Inflammatory macrophage (primary cell): ENCODE measurements around the gene KCNS1.

Experiments used
- DNase-seq, 2 donors: peaks; one replicate each; pipeline ENCODE4 v3.0.0-alpha.2; 2020 to 2022

KCNS1 gene

DNA sequence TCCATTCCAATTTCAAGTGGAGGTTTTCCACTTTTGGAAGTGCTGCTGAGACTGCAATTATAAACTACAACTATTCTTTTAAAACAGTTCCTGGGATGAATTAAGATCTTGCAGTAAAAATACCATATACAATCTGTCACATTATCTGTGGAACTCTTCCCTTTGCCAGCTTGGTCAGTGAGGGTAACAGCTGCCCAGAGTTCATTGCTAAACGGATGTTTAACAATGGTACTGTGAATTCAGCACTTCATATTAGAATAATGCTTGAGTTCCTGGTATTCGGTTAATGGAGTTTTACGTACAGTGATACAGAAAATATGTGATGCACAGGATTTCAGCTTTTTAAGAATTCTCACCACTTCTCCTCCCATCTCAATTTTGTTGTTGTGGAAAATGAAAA is 51.5 kb downstream of the KCNS1 start:
- no peak for DNase-seq

DNA sequence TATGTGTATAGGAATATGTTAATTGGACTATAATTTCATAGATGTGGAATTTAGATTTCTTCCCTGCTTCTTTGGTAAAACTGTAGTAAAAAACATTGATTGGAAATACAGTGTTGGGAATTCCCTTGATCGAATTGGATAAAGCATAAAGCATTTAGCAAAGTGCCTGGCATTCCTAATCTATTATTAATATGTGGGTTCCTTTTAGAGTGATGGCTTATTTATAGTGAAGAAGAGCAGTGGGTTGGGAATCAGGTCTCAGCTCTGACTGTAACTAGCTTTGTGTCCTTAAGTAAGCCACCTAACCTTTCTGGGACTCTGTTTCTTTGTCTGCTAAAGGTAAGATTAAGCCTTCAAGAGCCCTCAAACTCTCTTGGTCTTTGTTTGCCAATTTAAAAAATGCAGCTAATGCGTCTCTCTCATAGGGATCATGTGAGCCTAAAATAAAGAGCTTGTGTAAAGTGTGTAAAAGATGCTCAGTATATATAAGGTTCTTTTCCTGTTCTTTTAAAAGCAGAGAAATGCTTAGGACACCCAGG is 53.3 kb downstream of the KCNS1 start:
- DNase-seq: no peak

DNA sequence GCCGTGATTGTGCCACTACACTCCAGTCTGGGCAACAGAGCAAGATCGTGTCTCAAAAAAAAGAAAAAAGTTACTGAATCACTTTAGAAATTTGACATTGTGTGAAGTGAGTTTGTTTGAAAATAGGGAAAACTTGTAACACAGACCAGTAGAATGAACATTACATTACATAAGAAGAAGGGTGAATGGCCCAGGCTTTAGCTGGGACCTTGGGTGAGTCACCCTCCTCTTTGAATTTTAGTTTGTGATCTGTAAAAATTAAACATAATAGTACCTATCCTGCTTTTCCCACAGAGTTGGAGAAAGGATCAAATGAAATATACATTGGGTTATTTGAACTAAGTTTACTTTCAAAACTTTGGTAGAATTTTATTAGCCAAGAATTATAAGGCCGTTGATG is 56.3 kb downstream of the KCNS1 start:
- no peak for DNase-seq

DNA sequence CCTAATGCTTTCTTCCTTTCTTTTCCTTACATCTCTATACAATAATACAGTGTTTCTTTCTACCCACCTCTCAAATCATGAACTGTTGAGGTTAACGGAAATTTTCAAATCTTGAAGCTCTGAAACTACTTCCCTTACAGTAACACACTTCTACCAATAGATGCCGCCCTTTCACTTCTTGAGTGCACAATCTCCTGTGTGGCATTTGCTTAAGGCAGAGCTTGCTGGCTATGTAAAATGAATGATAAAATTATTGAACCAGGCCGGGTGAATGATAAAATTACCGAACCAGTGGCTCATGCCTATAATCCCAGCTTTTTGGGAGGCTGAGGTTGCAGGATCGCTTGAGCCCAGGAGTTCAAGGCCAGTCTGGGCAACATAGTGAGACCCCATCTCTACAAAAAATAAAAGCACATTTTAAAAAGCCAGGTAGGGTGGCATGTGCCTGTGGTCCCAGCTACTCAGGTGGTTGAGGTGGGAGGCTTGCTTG is 56.8 kb downstream of the KCNS1 start:
- peak; percentile 61 to 66 for DNase-seq

DNA sequence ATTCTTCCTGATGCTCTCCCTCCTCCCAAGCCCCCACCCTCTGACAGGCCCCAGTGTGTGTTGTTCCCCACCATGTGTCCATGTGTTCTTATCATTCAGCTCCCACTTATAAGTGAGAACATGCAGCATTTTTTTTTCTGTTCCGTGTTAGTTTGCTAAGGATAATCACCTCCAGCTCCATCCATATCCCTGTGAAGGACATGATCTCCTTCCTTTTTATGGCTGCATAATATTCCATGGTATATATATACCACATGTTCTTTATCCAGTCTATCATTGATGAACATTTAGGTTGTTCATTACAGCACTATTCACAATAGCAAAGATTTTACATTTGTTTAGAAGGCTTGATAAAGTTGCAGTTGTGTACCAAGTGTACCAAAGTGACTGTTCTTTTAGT is 57.9 kb downstream of the KCNS1 start:
- DNase-seq: no peak
